Mammary epithelial cell (primary cell): ENCODE data around the gene ADGRV1.

ENCODE experiments used
- EZH2 ChIP-seq: IDR thresholded peaks from 2 replicates; pipeline ENCODE4 v1.6.1; 2012; ENCODE audit warnings: low read length, inconsistent platforms, borderline replicate concordance
- TF ChIP-seq, protein P1 (sequence below), 2 donors: IDR thresholded peaks in 1 of 2; conservative IDR thresholded peaks in 1 of 2; 2 replicates each; pipeline ENCODE4 v1.5.1; 2011 to 2012; ENCODE audit warnings: inconsistent platforms in 2 of 2, low read length in 2 of 2, mild to moderate bottlenecking in 2 of 2, control low read depth in 1 of 2, low read depth in 1 of 2; ENCODE audit not compliant: insufficient read depth in 1 of 2; ENCODE audit errors: extremely low read depth in 1 of 2

GRCh38 chr5:90996089-90996488, 437.5 kb downstream of the ADGRV1 start:
- TF ChIP-seq, protein P1, sequence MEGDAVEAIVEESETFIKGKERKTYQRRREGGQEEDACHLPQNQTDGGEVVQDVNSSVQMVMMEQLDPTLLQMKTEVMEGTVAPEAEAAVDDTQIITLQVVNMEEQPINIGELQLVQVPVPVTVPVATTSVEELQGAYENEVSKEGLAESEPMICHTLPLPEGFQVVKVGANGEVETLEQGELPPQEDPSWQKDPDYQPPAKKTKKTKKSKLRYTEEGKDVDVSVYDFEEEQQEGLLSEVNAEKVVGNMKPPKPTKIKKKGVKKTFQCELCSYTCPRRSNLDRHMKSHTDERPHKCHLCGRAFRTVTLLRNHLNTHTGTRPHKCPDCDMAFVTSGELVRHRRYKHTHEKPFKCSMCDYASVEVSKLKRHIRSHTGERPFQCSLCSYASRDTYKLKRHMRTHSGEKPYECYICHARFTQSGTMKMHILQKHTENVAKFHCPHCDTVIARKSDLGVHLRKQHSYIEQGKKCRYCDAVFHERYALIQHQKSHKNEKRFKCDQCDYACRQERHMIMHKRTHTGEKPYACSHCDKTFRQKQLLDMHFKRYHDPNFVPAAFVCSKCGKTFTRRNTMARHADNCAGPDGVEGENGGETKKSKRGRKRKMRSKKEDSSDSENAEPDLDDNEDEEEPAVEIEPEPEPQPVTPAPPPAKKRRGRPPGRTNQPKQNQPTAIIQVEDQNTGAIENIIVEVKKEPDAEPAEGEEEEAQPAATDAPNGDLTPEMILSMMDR (conservative IDR thresholded peaks at IDR 0.05 in 1 of 2, IDR thresholded peaks at IDR 0.05 in 1 of 2; ENCODE audit: extremely low read depth in 1 of 2, insufficient read depth in 1 of 2, low read depth in 1 of 2, low read length in 2 of 2) = no peak
- TF ChIP-seq EZH2 = no peak
